Liver (tissue), 9 donors: ENCODE data around the gene BCAS1. TPM values are rescaled to one million over a fixed set of nuclear protein-coding genes. Genes with fewer than 3 reads are reported as not detected.

ENCODE experiments used
- DNase-seq: peaks from one replicate; pipeline ENCODE4 v3.0.0-alpha.2; 2017; ENCODE audit warnings: low spot score
- H3K27ac ChIP-seq, 2 donors: one replicate each; pipeline ENCODE4 v1.7.0; 2013; ENCODE audit warnings: inconsistent platforms in 2 of 2, low read length in 2 of 2, control low read depth in 1 of 2, low read depth in 1 of 2, mild to moderate bottlenecking in 1 of 2
- H3K27me3 ChIP-seq, 4 donors: one replicate each; pipeline versions ENCODE4 v1.6.1 to v1.7.0; 2013; ENCODE audit warnings: low read length in 3 of 4, inconsistent platforms in 1 of 4, mild to moderate bottlenecking in 1 of 4, moderate library complexity in 1 of 4; ENCODE audit not compliant: control insufficient read depth in 4 of 4, insufficient read depth in 4 of 4
- H3K36me3 ChIP-seq, 4 donors: one replicate each; pipeline versions ENCODE4 v1.6.1 to v1.7.0; 2013; ENCODE audit warnings: low read length in 3 of 4, mild to moderate bottlenecking in 3 of 4, low read depth in 1 of 4, moderate library complexity in 1 of 4; ENCODE audit not compliant: control insufficient read depth in 4 of 4, insufficient read depth in 3 of 4
- H3K4me1 ChIP-seq, 4 donors: one replicate each; pipeline versions ENCODE4 v1.6.1 to v1.7.0; 2013; ENCODE audit warnings: low read length in 3 of 4, mild to moderate bottlenecking in 3 of 4, moderate library complexity in 1 of 4; ENCODE audit not compliant: control insufficient read depth in 4 of 4, insufficient read depth in 4 of 4
- H3K4me3 ChIP-seq, 3 donors: one replicate each; pipeline versions ENCODE4 v1.6.1 to v1.7.0; 2013; ENCODE audit warnings: low read length in 3 of 3, control low read depth in 1 of 3, low read depth in 1 of 3, mild to moderate bottlenecking in 1 of 3
- H3K9ac ChIP-seq, 2 donors: one replicate each; pipeline ENCODE4 v1.7.0; 2013; ENCODE audit warnings: low read length in 2 of 2, mild to moderate bottlenecking in 2 of 2, moderate library complexity in 2 of 2, control low read depth in 1 of 2, low read depth in 1 of 2
- H3K9me3 ChIP-seq, 4 donors: one replicate each; pipeline versions ENCODE4 v1.6.1 to v1.7.0; 2013; ENCODE audit warnings: low read length in 3 of 4; ENCODE audit not compliant: control insufficient read depth in 4 of 4
- CTCF ChIP-seq: fragments of 150-350 bp; IDR thresholded peaks from 2 replicates; pipeline ENCODE4 v1.5.1; 2017; ENCODE audit warnings: improper control_type of control experiment, low read depth, low read length; ENCODE audit not compliant: missing input control
- EGR1 ChIP-seq, 2 donors: IDR thresholded peaks; 2 replicates each; pipeline ENCODE4 v1.6.1; 2016 to 2018; ENCODE audit warnings: antibody characterized with exemption in 2 of 2, low read depth in 2 of 2
- FOXA1 ChIP-seq: IDR thresholded peaks from 2 replicates; pipeline ENCODE4 v1.6.1; 2016; ENCODE audit warnings: antibody characterized with exemption
- FOXA2 ChIP-seq: IDR thresholded peaks from 2 replicates; pipeline ENCODE4 v1.6.1; 2016; ENCODE audit warnings: antibody characterized with exemption
- GABPA ChIP-seq, 2 donors: IDR thresholded peaks in 1 of 2; conservative IDR thresholded peaks in 1 of 2; 2 replicates each; pipeline ENCODE4 v1.6.1; 2016; ENCODE audit warnings: antibody characterized with exemption in 2 of 2, mild to moderate bottlenecking in 1 of 2, moderate library complexity in 1 of 2
- HNF4A ChIP-seq, 2 donors: conservative IDR thresholded peaks; 2 replicates each; pipeline ENCODE4 v1.6.1; 2016; ENCODE audit warnings: antibody characterized with exemption in 2 of 2, mild to moderate bottlenecking in 2 of 2
- HNF4G ChIP-seq: IDR thresholded peaks from 2 replicates; pipeline ENCODE4 v1.6.1; 2016; ENCODE audit warnings: antibody characterized with exemption
- JUND ChIP-seq, 2 donors: IDR thresholded peaks; 2 replicates each; pipeline ENCODE4 v1.6.1; 2016; ENCODE audit warnings: antibody characterized with exemption in 2 of 2
- NR2F2 ChIP-seq: IDR thresholded peaks from 2 replicates; pipeline ENCODE4 v1.6.1; 2016; ENCODE audit warnings: antibody characterized with exemption
- RAD21 ChIP-seq, 2 donors: IDR thresholded peaks; 2 replicates each; pipeline ENCODE4 v1.6.1; 2016; ENCODE audit warnings: antibody characterized with exemption in 2 of 2, mild to moderate bottlenecking in 2 of 2
- RXRA ChIP-seq, 2 donors: IDR thresholded peaks; 2 replicates each; pipeline ENCODE4 v1.6.1; 2017 to 2018; ENCODE audit warnings: antibody characterized with exemption in 2 of 2, mild to moderate bottlenecking in 1 of 2
- SP1 ChIP-seq: IDR thresholded peaks from 2 replicates; pipeline ENCODE4 v1.6.1; 2018; ENCODE audit warnings: antibody characterized with exemption, mild to moderate bottlenecking
- TAF1 ChIP-seq: conservative IDR thresholded peaks from 2 replicates; pipeline ENCODE4 v1.6.1; 2016; ENCODE audit warnings: antibody characterized with exemption, mild to moderate bottlenecking
- YY1 ChIP-seq: IDR thresholded peaks from 2 replicates; pipeline ENCODE4 v1.6.1; 2016; ENCODE audit warnings: antibody characterized with exemption, mild to moderate bottlenecking
- WGBS: extraction: QIAGEN DNeasy Blood & Tissue Kit; methylation state at CpG from one replicate; pipeline ENCODE4 v1.1.7; 2013; 5-methylcytosine and 5-hydroxymethylcytosine counted together
- polyA plus RNA-seq, 2 donors: library from polyadenylated mRNA; stranded (reverse) in 1 of 2; unstranded in 1 of 2; fragments of 200-250 nt in 1 of 2; fragments of >200 nt in 1 of 2; fragmentation: Nextera tagmentation in 1 of 2; extraction: Ambion mirVana in 1 of 2; gene quantifications; one replicate each; pipeline versions ENCODE4 v1.2.1 to v1.2.3, GENCODE V29; 2013 to 2015
- total RNA-seq, 2 donors: library from RNA; depleted of rRNA; stranded (reverse); fragments of >200 nt; gene quantifications; one replicate each; pipeline ENCODE4 v1.2.3, GENCODE V29; 2014
- TF ChIP-seq, protein P1 (sequence below): IDR thresholded peaks from 2 replicates; pipeline ENCODE4 v1.6.1; 2016; ENCODE audit warnings: antibody characterized with exemption, mild to moderate bottlenecking
- TF ChIP-seq, protein P2 (sequence below): IDR thresholded peaks from 2 replicates; pipeline ENCODE4 v1.6.1; 2016; ENCODE audit warnings: antibody characterized with exemption
- TF ChIP-seq, protein P3 (sequence below): IDR thresholded peaks from 2 replicates; pipeline ENCODE4 v1.6.1; 2016; ENCODE audit warnings: antibody characterized with exemption
- TF ChIP-seq, protein P4 (sequence below): IDR thresholded peaks from 2 replicates; pipeline ENCODE4 v1.6.1; 2016; ENCODE audit warnings: antibody characterized with exemption
- donor health status: healthy.
- donor health status: healthy.
- donor health status: healthy.
- donor health status: healthy.
- donor health status: healthy.

Gene BCAS1
- total and polyA plus RNA-seq, 4 donors, result under 0.01 to 0.93 (median 0.04) TPM

- DNase-seq, result no peak
- Histone ChIP-seq H3K9me3 (peaks cover 0 to 3% (median under 1%) of the 10 kb centered on the region in 4 donors), H3K4me1 (no peaks in the 10 kb centered on the region), H3K36me3 (no peaks in the 10 kb centered on the region), H3K9ac (no peak overlapping the region), H3K4me3 (no peak overlapping the region), H3K27me3 (peaks cover 0 to 4% (median 1%) of the 10 kb centered on the region in 4 donors), H3K27ac (no peak overlapping the region)
- WGBS, result 65% methylated on average over 5 of the region's 5 CpGs
- TF ChIP-seq JUND (IDR thresholded peaks at IDR 0.05) (no peak), NR2F2 (no peak), CTCF (no peak), RXRA (IDR thresholded peaks at IDR 0.05) (no peak), FOXA1 (no peak), GABPA (IDR thresholded peaks at IDR 0.05 in 1 of 2, conservative IDR thresholded peaks at IDR 0.05 in 1 of 2) (no peak), TAF1 (no peak), YY1 (no peak), HNF4G (no peak), RAD21 (IDR thresholded peaks at IDR 0.05) (no peak), SP1 (no peak), FOXA2 (no peak), HNF4A (conservative IDR thresholded peaks at IDR 0.05) (no peak), EGR1 (IDR thresholded peaks at IDR 0.05; ENCODE audit: low read depth in 2 of 2) (no peak)
- TF ChIP-seq, protein P1, sequence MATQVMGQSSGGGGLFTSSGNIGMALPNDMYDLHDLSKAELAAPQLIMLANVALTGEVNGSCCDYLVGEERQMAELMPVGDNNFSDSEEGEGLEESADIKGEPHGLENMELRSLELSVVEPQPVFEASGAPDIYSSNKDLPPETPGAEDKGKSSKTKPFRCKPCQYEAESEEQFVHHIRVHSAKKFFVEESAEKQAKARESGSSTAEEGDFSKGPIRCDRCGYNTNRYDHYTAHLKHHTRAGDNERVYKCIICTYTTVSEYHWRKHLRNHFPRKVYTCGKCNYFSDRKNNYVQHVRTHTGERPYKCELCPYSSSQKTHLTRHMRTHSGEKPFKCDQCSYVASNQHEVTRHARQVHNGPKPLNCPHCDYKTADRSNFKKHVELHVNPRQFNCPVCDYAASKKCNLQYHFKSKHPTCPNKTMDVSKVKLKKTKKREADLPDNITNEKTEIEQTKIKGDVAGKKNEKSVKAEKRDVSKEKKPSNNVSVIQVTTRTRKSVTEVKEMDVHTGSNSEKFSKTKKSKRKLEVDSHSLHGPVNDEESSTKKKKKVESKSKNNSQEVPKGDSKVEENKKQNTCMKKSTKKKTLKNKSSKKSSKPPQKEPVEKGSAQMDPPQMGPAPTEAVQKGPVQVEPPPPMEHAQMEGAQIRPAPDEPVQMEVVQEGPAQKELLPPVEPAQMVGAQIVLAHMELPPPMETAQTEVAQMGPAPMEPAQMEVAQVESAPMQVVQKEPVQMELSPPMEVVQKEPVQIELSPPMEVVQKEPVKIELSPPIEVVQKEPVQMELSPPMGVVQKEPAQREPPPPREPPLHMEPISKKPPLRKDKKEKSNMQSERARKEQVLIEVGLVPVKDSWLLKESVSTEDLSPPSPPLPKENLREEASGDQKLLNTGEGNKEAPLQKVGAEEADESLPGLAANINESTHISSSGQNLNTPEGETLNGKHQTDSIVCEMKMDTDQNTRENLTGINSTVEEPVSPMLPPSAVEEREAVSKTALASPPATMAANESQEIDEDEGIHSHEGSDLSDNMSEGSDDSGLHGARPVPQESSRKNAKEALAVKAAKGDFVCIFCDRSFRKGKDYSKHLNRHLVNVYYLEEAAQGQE, result no peak
- TF ChIP-seq, protein P2, sequence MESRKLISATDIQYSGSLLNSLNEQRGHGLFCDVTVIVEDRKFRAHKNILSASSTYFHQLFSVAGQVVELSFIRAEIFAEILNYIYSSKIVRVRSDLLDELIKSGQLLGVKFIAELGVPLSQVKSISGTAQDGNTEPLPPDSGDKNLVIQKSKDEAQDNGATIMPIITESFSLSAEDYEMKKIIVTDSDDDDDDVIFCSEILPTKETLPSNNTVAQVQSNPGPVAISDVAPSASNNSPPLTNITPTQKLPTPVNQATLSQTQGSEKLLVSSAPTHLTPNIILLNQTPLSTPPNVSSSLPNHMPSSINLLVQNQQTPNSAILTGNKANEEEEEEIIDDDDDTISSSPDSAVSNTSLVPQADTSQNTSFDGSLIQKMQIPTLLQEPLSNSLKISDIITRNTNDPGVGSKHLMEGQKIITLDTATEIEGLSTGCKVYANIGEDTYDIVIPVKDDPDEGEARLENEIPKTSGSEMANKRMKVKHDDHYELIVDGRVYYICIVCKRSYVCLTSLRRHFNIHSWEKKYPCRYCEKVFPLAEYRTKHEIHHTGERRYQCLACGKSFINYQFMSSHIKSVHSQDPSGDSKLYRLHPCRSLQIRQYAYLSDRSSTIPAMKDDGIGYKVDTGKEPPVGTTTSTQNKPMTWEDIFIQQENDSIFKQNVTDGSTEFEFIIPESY, result no peak
- TF ChIP-seq, protein P3, sequence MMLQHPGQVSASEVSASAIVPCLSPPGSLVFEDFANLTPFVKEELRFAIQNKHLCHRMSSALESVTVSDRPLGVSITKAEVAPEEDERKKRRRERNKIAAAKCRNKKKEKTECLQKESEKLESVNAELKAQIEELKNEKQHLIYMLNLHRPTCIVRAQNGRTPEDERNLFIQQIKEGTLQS, result no peak
- TF ChIP-seq, protein P4, sequence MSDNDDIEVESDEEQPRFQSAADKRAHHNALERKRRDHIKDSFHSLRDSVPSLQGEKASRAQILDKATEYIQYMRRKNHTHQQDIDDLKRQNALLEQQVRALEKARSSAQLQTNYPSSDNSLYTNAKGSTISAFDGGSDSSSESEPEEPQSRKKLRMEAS, result no peak
These were observed 31.4 kb downstream of the BCAS1 start for GRCh38 chr20:54038961-54039360.
